ENCODE measurements around the gene SLCO2B1. TPM values are rescaled to one million over a fixed set of nuclear protein-coding genes. Genes with fewer than 3 reads are reported as not detected.

SLCO2B1 gene
- total RNA-seq (10 to 100 TPM in 4 of 5 donors, 1 to 10 TPM in 1; 9.4 to 68.2 (median 29.8) TPM), polyA plus RNA-seq (1 to 10 TPM; 3.3 to 5.2 (median 5.0) TPM)
- long read RNA-seq, donor 1, partial matches to known transcripts: 0 of 3 reads
- long read RNA-seq, donor 1, other reads (novel, unspliced or antisense): 0 of 3 reads
- long read RNA-seq, donor 2, full-length matches to known transcripts: 10 of 10 reads
- long read RNA-seq, donor 2, partial matches to known transcripts: 0 of 10 reads
- long read RNA-seq, donor 2, other reads (novel, unspliced or antisense): 0 of 10 reads
- long read RNA-seq, donor 3, partial matches to known transcripts: 0 of 2 reads
- long read RNA-seq, donor 3, other reads (novel, unspliced or antisense): 0 of 2 reads
- long read RNA-seq, donor 4, partial matches to known transcripts: 0 of 1 reads
- long read RNA-seq, donor 4, other reads (novel, unspliced or antisense): 0 of 1 reads
- long read RNA-seq, donor 5, transcript SLCO2B1-202 (1 exons, 2,874 nt): major isoform, 7 of 8 reads
- long read RNA-seq, donor 5, partial matches to known transcripts: 0 of 8 reads
- long read RNA-seq, donor 5, other reads (novel, unspliced or antisense): 0 of 8 reads
- long read RNA-seq, donor 6, full-length matches to known transcripts: 21 of 21 reads
- long read RNA-seq, donor 6, partial matches to known transcripts: 0 of 21 reads
- long read RNA-seq, donor 6, other reads (novel, unspliced or antisense): 0 of 21 reads
- long read RNA-seq, donor 7, transcript SLCO2B1-202 (1 exons, 2,874 nt): major isoform, 16 of 16 reads
- long read RNA-seq, donor 7, partial matches to known transcripts: 0 of 16 reads
- long read RNA-seq, donor 7, other reads (novel, unspliced or antisense): 0 of 16 reads
- long read RNA-seq, donor 8, transcript SLCO2B1-202 (1 exons, 2,874 nt): major isoform, 5 of 6 reads
- long read RNA-seq, donor 8, partial matches to known transcripts: 0 of 6 reads
- long read RNA-seq, donor 8, other reads (novel, unspliced or antisense): 0 of 6 reads
- long read RNA-seq, donor 9, partial matches to known transcripts: 0 of 4 reads
- long read RNA-seq, donor 9, other reads (novel, unspliced or antisense): 0 of 4 reads
- long read RNA-seq, donor 10, full-length matches to known transcripts: 10 of 10 reads
- long read RNA-seq, donor 10, partial matches to known transcripts: 0 of 10 reads
- long read RNA-seq, donor 10, other reads (novel, unspliced or antisense): 0 of 10 reads

GRCh38 chr11:75150879-75151278, at the start of gene SLCO2B1:
SLCO2B1 (plus strand) TSS chr11:75151107; CDS start chr11:75151382, 275 bp downstream.
- WGBS, 5 donors: 34 to 63% (median 56%) methylated on average over 4 of the region's 4 CpGs
- no peak for DNase-seq
- H3K9me3 ChIP-seq: no peaks in the 10 kb centered on the region
- no peaks in the 10 kb centered on the region for H3K36me3 ChIP-seq
- H3K4me1 ChIP-seq: peaks cover 5 to 47% (median 16%) of the 10 kb centered on the region in 4 donors
- H3K27me3 ChIP-seq: no peaks in the 10 kb centered on the region
- TF ChIP-seq EP300 (IDR thresholded peaks at IDR 0.05): no peak
- TF ChIP-seq POLR2AphosphoS5 (IDR thresholded peaks at IDR 0.05): no peak
- TF ChIP-seq POLR2A (IDR thresholded peaks at IDR 0.05): no peak
- no peak for TF ChIP-seq CTCF (IDR thresholded peaks at IDR 0.05)
- H3K4me3 ChIP-seq: peak within 1 kb of the TSS; percentile 21 to 33 (median 30)
- intact Hi-C loops (cut with DNase I; ENCODE audit: low total_unique reads): no loop called here
- H3K27ac ChIP-seq: peak within 1 kb of the TSS in 4 of 5 donors; percentile 25 to 43 (median 30)

- intact Hi-C loops (cut with DNase I; ENCODE audit: low total_unique reads): no loop called here
- DNase-seq: no peak
Observed at GRCh38 chr11:75101424-75102128, 49.3 kb upstream of the SLCO2B1 start.

GRCh38 chr11:75103380-75104026, 47.4 kb upstream of the SLCO2B1 start:
- intact Hi-C loops (cut with DNase I; ENCODE audit: low total_unique reads): no loop called here
- DNase-seq: no peak
- Histone ChIP-seq H3K9me3 (no peaks in the 10 kb centered on the region), H3K4me1 (no peaks in the 10 kb centered on the region), H3K27ac (no peak overlapping the region), H3K27me3 (peaks cover 0 to 21% (median 0%) of the 10 kb centered on the region in 3 donors), H3K36me3 (no peaks in the 10 kb centered on the region), H3K4me3 (no peak overlapping the region)
- 66 to 76% (median 73%) methylated on average over 5 of the region's 5 CpGs for WGBS, 5 donors
- TF ChIP-seq POLR2A (IDR thresholded peaks at IDR 0.05) (no peak), POLR2AphosphoS5 (IDR thresholded peaks at IDR 0.05) (no peak), CTCF (IDR thresholded peaks at IDR 0.05) (no peak), EP300 (IDR thresholded peaks at IDR 0.05) (no peak)

More at GRCh38 chr11:75101424-75102128, 49.3 kb upstream of the SLCO2B1 start:
- Histone ChIP-seq H3K27ac (no peak overlapping the region), H3K27me3 (peaks cover 0 to 34% (median 0%) of the 10 kb centered on the region in 3 donors), H3K4me3 (no peak overlapping the region), H3K9me3 (no peaks in the 10 kb centered on the region), H3K4me1 (no peaks in the 10 kb centered on the region), H3K36me3 (no peaks in the 10 kb centered on the region)
- TF ChIP-seq POLR2AphosphoS5 (IDR thresholded peaks at IDR 0.05) (no peak), POLR2A (IDR thresholded peaks at IDR 0.05) (no peak), CTCF (IDR thresholded peaks at IDR 0.05) (no peak), EP300 (IDR thresholded peaks at IDR 0.05) (no peak)
- 78 to 88% (median 80%) methylated on average over 8 of the region's 8 CpGs for WGBS, 5 donors
